Muscle of leg (tissue), 11 donors: Measurements from ENCODE around the gene MORC1. TPM values are rescaled to one million over a fixed set of nuclear protein-coding genes. Genes with fewer than 3 reads are reported as not detected.

Source experiments
- DNase-seq: peaks from one replicate; pipeline ENCODE4 v3.0.0; 2013
- H3K27ac ChIP-seq: one replicate; pipeline ENCODE4 v1.5.1; 2013; ENCODE audit warnings: mild to moderate bottlenecking, low read length, control low read depth
- H3K27me3 ChIP-seq: one replicate; pipeline ENCODE4 v1.6.1; 2013; ENCODE audit warnings: low read length; ENCODE audit not compliant: control insufficient read depth, insufficient read depth
- H3K36me3 ChIP-seq: one replicate; pipeline ENCODE4 v1.6.1; 2013; ENCODE audit warnings: low read length; ENCODE audit not compliant: control insufficient read depth, insufficient read depth
- H3K4me1 ChIP-seq: one replicate; pipeline ENCODE4 v1.6.1; 2013; ENCODE audit warnings: low read length; ENCODE audit not compliant: control insufficient read depth, insufficient read depth
- H3K4me3 ChIP-seq: one replicate; pipeline ENCODE4 v1.5.1; 2013; ENCODE audit warnings: low read length, control low read depth
- H3K9me3 ChIP-seq: replicated peaks from 2 replicates; pipeline ENCODE4 v1.6.1; 2013; ENCODE audit warnings: low read depth, low read length; ENCODE audit not compliant: control insufficient read depth
- WGBS: methylation state at CpG from one replicate; pipeline ENCODE4 v1.1.5; 2013; ENCODE audit warnings: missing lambda C conversion rate; ENCODE audit not compliant: insufficient coverage; 5-methylcytosine and 5-hydroxymethylcytosine counted together
- polyA plus RNA-seq, 8 donors: library from polyadenylated mRNA; unstranded; fragments of 120-200 nt; gene quantifications; one replicate each; pipeline versions ENCODE4 v1.2.1 to v1.2.3, GENCODE V29; 2013; ENCODE audit warnings: inconsistent platforms in 1 of 8, low replicate concordance in 1 of 8; ENCODE audit not compliant: insufficient read length in 8 of 8, insufficient read depth in 1 of 8
- total RNA-seq: library from RNA; stranded (reverse); fragments of 120-200 nt; gene quantifications from one replicate; pipeline ENCODE4 v1.2.4, GENCODE V29; 2013

Gene MORC1
- total and polyA plus RNA-seq, 9 donors: not detected

GRCh38 chr3:108985844-108986243 is 132.1 kb downstream of the MORC1 start:
- WGBS: no CpG with 5 or more reads among the region's 1 CpG
- no peaks in the 10 kb centered on the region for H3K4me1 ChIP-seq
- H3K27me3 ChIP-seq: peaks cover 2% of the 10 kb centered on the region
- DNase-seq: no peak
- H3K27ac ChIP-seq: no peak overlapping the region
- H3K36me3 ChIP-seq: no peaks in the 10 kb centered on the region
- no peaks in the 10 kb centered on the region for H3K9me3 ChIP-seq
- no peak overlapping the region for H3K4me3 ChIP-seq

- DNase-seq: no peak
- no peaks in the 10 kb centered on the region for H3K36me3 ChIP-seq
- H3K4me3 ChIP-seq: no peak overlapping the region
- no peak overlapping the region for H3K27ac ChIP-seq
- H3K9me3 ChIP-seq: no peaks in the 10 kb centered on the region
- 89% methylated on average over 1 of the region's 1 CpG for WGBS
- H3K4me1 ChIP-seq: no peaks in the 10 kb centered on the region
- peaks cover 2% of the 10 kb centered on the region for H3K27me3 ChIP-seq
Observed at GRCh38 chr3:108983051-108983450, 134.9 kb downstream of the MORC1 start.

- no peak for DNase-seq
- no CpG with 5 or more reads among the region's 2 CpGs for WGBS
- H3K27ac ChIP-seq: no peak overlapping the region
- no peaks in the 10 kb centered on the region for H3K27me3 ChIP-seq
- H3K9me3 ChIP-seq: no peaks in the 10 kb centered on the region
- H3K36me3 ChIP-seq: no peaks in the 10 kb centered on the region
- H3K4me3 ChIP-seq: no peak overlapping the region
- H3K4me1 ChIP-seq: no peaks in the 10 kb centered on the region
Observed at GRCh38 chr3:108976058-108976457, 141.9 kb downstream of the MORC1 start.

- Histone ChIP-seq H3K9me3 (no peaks in the 10 kb centered on the region), H3K27me3 (no peaks in the 10 kb centered on the region), H3K4me1 (no peaks in the 10 kb centered on the region), H3K36me3 (no peaks in the 10 kb centered on the region), H3K27ac (no peak overlapping the region), H3K4me3 (no peak overlapping the region)
- 100% methylated on average over 1 of the region's 1 CpG for WGBS
- no peak for DNase-seq
Observed at GRCh38 chr3:108973019-108973418, 144.9 kb downstream of the MORC1 start.

- Histone ChIP-seq H3K9me3 (no peaks in the 10 kb centered on the region), H3K27me3 (no peaks in the 10 kb centered on the region), H3K27ac (no peak overlapping the region), H3K36me3 (no peaks in the 10 kb centered on the region), H3K4me3 (no peak overlapping the region), H3K4me1 (no peaks in the 10 kb centered on the region)
- DNase-seq: no peak
- no CpG with 5 or more reads among the region's 3 CpGs for WGBS
Observed at GRCh38 chr3:108972482-108972881, 145.5 kb downstream of the MORC1 start.

GRCh38 chr3:108970561-108970960 is 147.4 kb downstream of the MORC1 start:
- 42% methylated on average over 2 of the region's 3 CpGs for WGBS
- no peaks in the 10 kb centered on the region for H3K9me3 ChIP-seq
- no peaks in the 10 kb centered on the region for H3K36me3 ChIP-seq
- no peak for DNase-seq
- no peaks in the 10 kb centered on the region for H3K4me1 ChIP-seq
- no peak overlapping the region for H3K27ac ChIP-seq
- no peaks in the 10 kb centered on the region for H3K27me3 ChIP-seq
- H3K4me3 ChIP-seq: no peak overlapping the region

- no peak overlapping the region for H3K4me3 ChIP-seq
- H3K9me3 ChIP-seq: no peaks in the 10 kb centered on the region
- H3K36me3 ChIP-seq: no peaks in the 10 kb centered on the region
- WGBS: 80% methylated on average over 1 of the region's 3 CpGs
- no peaks in the 10 kb centered on the region for H3K4me1 ChIP-seq
- DNase-seq: no peak
- no peaks in the 10 kb centered on the region for H3K27me3 ChIP-seq
- H3K27ac ChIP-seq: no peak overlapping the region
Observed at GRCh38 chr3:108966773-108967172, 151.2 kb downstream of the MORC1 start.

GRCh38 chr3:108959017-108959416 is 158.9 kb downstream of the MORC1 start:
- DNase-seq: no peak
- no peak overlapping the region for H3K27ac ChIP-seq
- no peaks in the 10 kb centered on the region for H3K36me3 ChIP-seq
- H3K4me1 ChIP-seq: no peaks in the 10 kb centered on the region
- no peak overlapping the region for H3K4me3 ChIP-seq
- no CpG with 5 or more reads among the region's 1 CpG for whole genome bisulfite sequencing
- no peaks in the 10 kb centered on the region for H3K27me3 ChIP-seq
- no peaks in the 10 kb centered on the region for H3K9me3 ChIP-seq

GRCh38 chr3:108953700-108954099 is 164.2 kb downstream of the MORC1 start, which contains the start of gene GUCA1C:
TSS of gene GUCA1C (minus strand) at chr3:108953879. CDS start at chr3:108953762, 117 bp downstream.
- no peak within 1 kb of the TSS for H3K4me3 ChIP-seq
- H3K36me3 ChIP-seq: no peaks in the 10 kb centered on the region
- DNase-seq: no peak
- no peak within 1 kb of the TSS for H3K27ac ChIP-seq
- no peaks in the 10 kb centered on the region for H3K4me1 ChIP-seq
- no peaks in the 10 kb centered on the region for H3K27me3 ChIP-seq
- H3K9me3 ChIP-seq: no peaks in the 10 kb centered on the region
- WGBS: no CpG with 5 or more reads among the region's 1 CpG

GRCh38 chr3:108953210-108953609 is 164.7 kb downstream of the MORC1 start:
- no peak overlapping the region for H3K27ac ChIP-seq
- H3K27me3 ChIP-seq: no peaks in the 10 kb centered on the region
- H3K9me3 ChIP-seq: no peaks in the 10 kb centered on the region
- H3K4me1 ChIP-seq: no peaks in the 10 kb centered on the region
- no peak overlapping the region for H3K4me3 ChIP-seq
- H3K36me3 ChIP-seq: no peaks in the 10 kb centered on the region
- DNase-seq: no peak
- WGBS: no CpG with 5 or more reads among the region's 4 CpGs

GRCh38 chr3:108951820-108952501 is 166.0 kb downstream of the MORC1 start:
- H3K27ac ChIP-seq: no peak overlapping the region
- no peaks in the 10 kb centered on the region for H3K36me3 ChIP-seq
- no peaks in the 10 kb centered on the region for H3K27me3 ChIP-seq
- H3K4me1 ChIP-seq: no peaks in the 10 kb centered on the region
- no peak overlapping the region for H3K4me3 ChIP-seq
- no peaks in the 10 kb centered on the region for H3K9me3 ChIP-seq
- 56% methylated on average over 4 of the region's 7 CpGs for WGBS
- no peak for DNase-seq
